Neural progenitor cell (in vitro differentiated cells): ENCODE data around the gene RGS3.

ENCODE experiments used
- EZH2 ChIP-seq: fragments of 200-600 bp; sonication (generic); IDR thresholded peaks from 2 replicates; pipeline ENCODE4 v1.6.1; 2017; ENCODE audit warnings: antibody characterized with exemption, mild to moderate bottlenecking, moderate library complexity
- EZH2phosphoT487 ChIP-seq: fragments of 200-600 bp; sonication (generic); IDR thresholded peaks from 2 replicates; pipeline ENCODE4 v1.6.1; 2017; ENCODE audit warnings: antibody characterized with exemption
- TF ChIP-seq, protein P1 (sequence below): fragments of 200-600 bp; sonication (generic); IDR thresholded peaks from 2 replicates; pipeline ENCODE4 v1.5.1; 2017; ENCODE audit warnings: antibody characterized with exemption, mild to moderate bottlenecking

DNA sequence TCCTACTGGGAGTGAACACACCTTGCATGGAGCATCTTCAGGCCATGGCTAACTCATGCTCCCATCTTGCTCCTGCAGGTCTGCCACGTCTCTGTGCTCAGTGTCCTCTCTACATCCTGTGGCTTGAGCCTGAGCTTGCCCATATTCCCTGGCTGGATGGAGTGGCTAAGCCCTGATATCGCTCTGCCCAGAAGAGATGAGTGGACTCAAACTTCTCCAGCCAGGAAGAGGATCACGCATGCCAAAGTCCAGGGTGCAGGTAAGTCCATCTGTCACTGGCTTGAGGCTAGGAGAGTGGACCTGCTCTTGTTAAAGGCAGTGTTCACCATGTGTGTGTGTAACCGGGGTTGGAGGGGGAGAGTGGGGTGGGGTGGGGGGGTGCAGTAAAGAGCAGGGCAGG, 1.6 kb upstream of the RGS3 start:
- TF ChIP-seq, protein P1, sequence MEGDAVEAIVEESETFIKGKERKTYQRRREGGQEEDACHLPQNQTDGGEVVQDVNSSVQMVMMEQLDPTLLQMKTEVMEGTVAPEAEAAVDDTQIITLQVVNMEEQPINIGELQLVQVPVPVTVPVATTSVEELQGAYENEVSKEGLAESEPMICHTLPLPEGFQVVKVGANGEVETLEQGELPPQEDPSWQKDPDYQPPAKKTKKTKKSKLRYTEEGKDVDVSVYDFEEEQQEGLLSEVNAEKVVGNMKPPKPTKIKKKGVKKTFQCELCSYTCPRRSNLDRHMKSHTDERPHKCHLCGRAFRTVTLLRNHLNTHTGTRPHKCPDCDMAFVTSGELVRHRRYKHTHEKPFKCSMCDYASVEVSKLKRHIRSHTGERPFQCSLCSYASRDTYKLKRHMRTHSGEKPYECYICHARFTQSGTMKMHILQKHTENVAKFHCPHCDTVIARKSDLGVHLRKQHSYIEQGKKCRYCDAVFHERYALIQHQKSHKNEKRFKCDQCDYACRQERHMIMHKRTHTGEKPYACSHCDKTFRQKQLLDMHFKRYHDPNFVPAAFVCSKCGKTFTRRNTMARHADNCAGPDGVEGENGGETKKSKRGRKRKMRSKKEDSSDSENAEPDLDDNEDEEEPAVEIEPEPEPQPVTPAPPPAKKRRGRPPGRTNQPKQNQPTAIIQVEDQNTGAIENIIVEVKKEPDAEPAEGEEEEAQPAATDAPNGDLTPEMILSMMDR: no peak
- TF ChIP-seq EZH2 (no peak), EZH2phosphoT487 (no peak)
